ENCODE data around the gene SMARCE1. TPM values are rescaled to one million over a fixed set of nuclear protein-coding genes. Genes with fewer than 3 reads are reported as not detected.

SMARCE1 gene
- total and polyA plus RNA-seq, 2 of the 4 experiments (the other 2 are of a cell fraction), result 66.2 to 119 TPM

- H3K23ac ChIP-seq (ENCODE audit: low read depth, low read length), result no peak overlapping the region
- no peak overlapping the region for H4K8ac ChIP-seq (ENCODE audit: low read depth in 2 of 2, low read length in 2 of 2)
- H4K5ac ChIP-seq (ENCODE audit: low read depth, low read length), result no peak overlapping the region
- no peak overlapping the region for H3K4me3 ChIP-seq (ENCODE audit: insufficient read depth, low read depth, low read length)
- in situ Hi-C loops (cut with MboI; ENCODE audit: low sequenced_read_pairs), result no loop called here
- H2AFZ ChIP-seq (replicated peaks; ENCODE audit: low read length, poor library complexity), result no peak overlapping the region
- no peak overlapping the region for H4K91ac ChIP-seq (ENCODE audit: insufficient read depth, low read depth, low read length)
- H3K4me1 ChIP-seq (ENCODE audit: control insufficient read depth, insufficient read depth, low read length), result no peaks in the 10 kb centered on the region
- intact Hi-C loops (cut with micrococcal nuclease), result no loop called here
- BruUV-seq (replicated peaks), result no TSS peak
- H3K4ac ChIP-seq (ENCODE audit: low read depth, low read length), result no peak overlapping the region
- dilution Hi-C loops (cut with HindIII; ENCODE audit: low sequenced_read_pairs, unreplicated experiment), result no loop called here
- no peaks in the 10 kb centered on the region for H3K9me3 ChIP-seq (ENCODE audit: control insufficient read depth, insufficient read depth, low read length)
- no peak for DNase-seq
- POLR2A ChIA-PET (ENCODE audit: unreplicated experiment), result no interaction called here
- no peak overlapping the region for H3K27ac ChIP-seq (ENCODE audit: insufficient read depth, low read length)
- no peak overlapping the region for H2BK5ac ChIP-seq (ENCODE audit: low read depth, low read length, poor library complexity, severe bottlenecking)
- H3K9me1 ChIP-seq (ENCODE audit: insufficient read depth, low read length), result no peaks in the 10 kb centered on the region
- H3K9ac ChIP-seq (ENCODE audit: low read depth, low read length), result no peak overlapping the region
- H2BK120ac ChIP-seq (ENCODE audit: low read depth, low read length), result no peak overlapping the region
- H2BK15ac ChIP-seq (ENCODE audit: low read depth, low read length), result no peak overlapping the region
- no peak overlapping the region for H3K4me2 ChIP-seq (ENCODE audit: low read depth, low read length)
- no peak for ATAC-seq (ENCODE audit: low read depth)
- no CpG with 5 or more reads among the region's 2 CpGs for WGBS, 2 experiments (ENCODE audit: extremely low coverage in 2 of 2, insufficient read length in 1 of 2)
- TF ChIP-seq NFE2L2 (IDR thresholded peaks at IDR 0.05; ENCODE audit: low read depth, low read length) (no peak), RFX5 (IDR thresholded peaks at IDR 0.05; ENCODE audit: low read depth, low read length) (no peak), USF2 (IDR thresholded peaks at IDR 0.05; ENCODE audit: low read depth, low read length) (no peak), CEBPB (IDR thresholded peaks at IDR 0.05; ENCODE audit: low read depth, low read length) (no peak), CHD1 (IDR thresholded peaks at IDR 0.05; ENCODE audit: low read depth, low read length) (no peak), SMC3 (IDR thresholded peaks at IDR 0.05; ENCODE audit: low read depth, low read length) (no peak)
- no peak overlapping the region for H3K56ac ChIP-seq (ENCODE audit: extremely low read depth, insufficient read depth, low read length)
- no peaks in the 10 kb centered on the region for H3K36me3 ChIP-seq (ENCODE audit: control insufficient read depth, insufficient read depth, low read length)
- H3K14ac ChIP-seq (replicated peaks; ENCODE audit: low read depth, low read length), result no peak overlapping the region
- no peak overlapping the region for H2AK5ac ChIP-seq (ENCODE audit: low read depth, low read length)
- CTCF ChIA-PET, result no interaction called here
- no peak overlapping the region for H3K18ac ChIP-seq (ENCODE audit: low read depth, low read length)
- H3K27me3 ChIP-seq (ENCODE audit: control insufficient read depth, insufficient read depth, low read length), result peaks cover 41% of the 10 kb centered on the region
- no peak overlapping the region for H2AK9ac ChIP-seq (replicated peaks; ENCODE audit: low read depth, low read length, poor library complexity)
- no peaks in the 10 kb centered on the region for H3K79me1 ChIP-seq (ENCODE audit: low read depth in 1 of 2, low read length in 2 of 2)
- no peak overlapping the region for H2BK20ac ChIP-seq (ENCODE audit: low read depth, low read length)
- H4K20me1 ChIP-seq (ENCODE audit: insufficient read depth, low read length), result no peaks in the 10 kb centered on the region
Observed at GRCh38 chr17:40679523-40679907, 31.9 kb upstream of the SMARCE1 start.

Data from IMR-90 (cell line).